SKM-1 (cell line): Measurements from ENCODE around the gene BIN1.

Experiments used
- DNase-seq: peaks from one replicate; lab custom pipeline; 2025; ENCODE audit not compliant: unreplicated experiment; lab: John Stamatoyannopoulos, UW

Gene BIN1

DNA sequence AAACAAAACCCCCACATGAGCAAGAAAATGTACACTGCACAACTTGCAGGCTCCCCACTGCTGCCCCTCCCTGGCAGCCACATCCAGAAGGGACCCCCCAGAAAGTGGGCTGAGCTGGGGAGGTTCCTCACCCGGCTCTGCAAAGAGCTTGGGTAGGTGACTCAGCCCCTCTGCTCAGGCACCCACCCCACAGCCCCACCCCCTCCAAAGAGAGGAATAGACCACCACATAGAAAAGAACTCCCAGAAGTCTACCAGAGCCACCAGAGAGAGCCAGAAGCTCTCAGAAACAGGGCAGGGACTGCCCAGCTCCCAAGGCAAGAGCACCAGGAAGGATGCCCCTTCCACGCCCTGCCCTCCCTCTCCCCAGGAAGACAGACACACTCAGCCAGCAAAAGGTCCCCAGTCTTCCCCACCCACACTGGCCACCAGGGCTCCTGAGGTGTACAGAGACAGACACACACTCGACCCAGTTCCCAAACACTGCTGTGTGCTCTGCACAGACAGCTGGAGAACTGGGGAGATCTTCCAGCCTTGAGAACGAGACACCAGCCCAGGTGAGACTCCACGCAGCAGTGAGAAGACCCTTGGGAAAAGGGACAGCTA lies 28.2 kb downstream of the BIN1 start:
- no peak for DNase-seq

DNA sequence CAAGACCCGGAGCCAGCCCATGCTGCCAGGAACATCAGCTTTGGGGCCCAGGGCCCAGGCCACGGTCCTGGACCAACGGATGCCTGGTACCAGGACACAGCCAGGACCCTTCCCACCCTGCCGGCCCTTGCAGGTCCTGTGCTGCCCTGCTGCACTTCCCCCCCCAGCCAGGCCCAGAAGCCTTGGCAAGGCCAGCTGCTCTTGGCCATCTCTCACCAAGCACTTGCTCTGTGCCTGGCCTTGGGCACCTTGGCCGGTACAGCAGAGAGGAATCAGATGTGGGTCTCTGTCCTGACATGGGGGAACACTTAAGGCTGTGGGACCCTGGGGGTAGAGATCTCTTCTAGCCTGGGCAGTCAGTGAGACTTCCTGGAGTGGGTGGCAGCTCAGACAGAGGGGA lies 28.9 kb downstream of the BIN1 start:
- DNase-seq, result no peak

DNA sequence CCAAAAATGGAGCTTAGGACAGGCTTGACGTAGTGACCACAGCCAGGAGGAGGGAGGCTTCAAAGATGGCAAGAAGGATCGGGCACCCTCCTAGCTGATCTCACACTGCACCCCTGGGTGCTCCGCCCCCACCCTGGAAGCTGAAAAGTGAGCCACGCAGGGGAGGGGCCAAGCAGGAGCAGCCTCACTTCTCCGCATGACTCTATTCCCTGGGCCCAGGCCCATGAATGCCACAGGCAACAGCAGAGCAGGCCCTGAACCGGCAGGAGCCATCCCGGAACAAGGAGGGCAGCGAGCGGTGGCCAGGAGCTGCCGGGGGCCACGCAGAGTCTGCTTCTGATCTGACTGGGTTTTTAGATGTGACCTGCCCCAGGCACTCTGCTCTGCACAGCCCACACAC lies 30.0 kb downstream of the BIN1 start:
- no peak for DNase-seq

DNA sequence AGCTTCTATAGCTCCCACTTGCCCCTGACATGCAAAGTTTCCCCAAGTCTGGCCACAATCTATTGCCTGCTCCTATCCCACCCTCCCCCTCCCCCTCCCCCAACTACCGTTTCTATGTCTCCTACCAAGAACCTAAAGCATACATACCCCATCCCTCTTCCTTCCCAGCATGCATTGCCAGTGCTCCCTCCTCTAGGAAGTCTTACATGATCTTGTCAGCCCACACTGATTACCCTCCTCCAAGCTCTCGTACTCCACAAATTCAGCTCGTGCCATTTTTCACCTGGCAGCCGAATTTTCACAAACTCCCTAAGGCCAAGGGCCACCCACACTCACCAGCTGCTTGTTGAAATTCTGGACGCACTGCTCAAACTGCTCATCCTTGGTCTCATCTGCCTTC lies 30.7 kb downstream of the BIN1 start:
- DNase-seq, result no peak

DNA sequence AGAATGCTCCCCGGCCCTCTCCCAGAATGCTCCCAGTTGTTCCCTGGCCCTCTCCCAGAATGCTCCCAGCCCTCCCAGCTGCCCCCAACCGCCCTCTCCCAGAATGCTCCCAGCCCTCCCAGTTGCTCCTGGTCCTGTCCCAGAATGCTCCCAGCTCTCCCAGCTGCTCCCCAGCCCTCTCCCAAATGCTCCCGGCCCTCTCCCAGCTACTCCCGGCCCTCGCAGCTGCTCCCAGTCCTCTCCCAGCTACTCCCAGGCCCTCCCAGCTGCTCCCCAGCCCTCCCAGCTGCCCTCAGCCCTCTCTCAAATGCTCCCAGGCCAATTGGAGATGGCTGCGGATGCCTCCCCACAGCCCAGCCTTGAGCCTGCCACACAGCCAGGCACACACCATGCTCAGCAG lies 31.1 kb downstream of the BIN1 start:
- no peak for DNase-seq

DNA sequence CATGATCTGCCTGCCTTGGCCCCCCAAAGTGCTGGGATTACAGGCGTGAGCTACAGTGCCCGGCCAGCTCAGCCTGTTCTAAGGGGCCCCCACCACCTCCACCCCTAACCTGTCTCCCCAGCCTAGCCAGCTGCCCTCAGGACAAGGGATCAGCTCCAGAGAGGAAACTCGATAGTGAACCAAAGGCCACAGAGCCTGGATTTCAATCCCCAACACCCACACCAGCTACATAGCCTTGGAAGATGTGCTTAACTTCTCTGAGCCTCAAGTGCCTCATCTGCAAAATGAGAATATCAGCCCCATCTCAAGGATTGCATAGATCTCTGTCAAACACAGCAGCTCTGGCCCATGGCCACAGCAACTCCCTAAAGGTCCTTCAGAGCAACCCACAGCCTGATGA lies 32.0 kb downstream of the BIN1 start:
- DNase-seq, result no peak

DNA sequence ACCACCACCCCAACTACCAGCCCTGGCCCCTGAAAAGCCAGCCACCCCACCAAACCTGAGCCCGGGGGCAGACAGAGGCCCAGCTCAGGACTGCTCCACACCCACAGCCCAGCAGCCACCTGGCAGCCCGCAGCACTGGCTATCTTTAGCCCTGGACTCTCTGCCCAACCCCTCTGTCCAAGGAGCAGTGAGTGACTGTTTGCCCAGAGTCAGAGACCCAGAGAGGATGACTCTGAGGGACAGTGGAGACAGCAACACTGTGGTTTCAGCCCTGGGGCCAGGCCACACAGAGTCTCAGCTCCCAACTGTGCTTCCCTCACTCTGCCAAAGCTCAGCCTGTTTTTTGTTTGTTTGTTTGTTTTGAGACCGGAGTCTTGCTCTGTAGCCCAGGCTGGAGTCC lies 32.6 kb downstream of the BIN1 start:
- DNase-seq, result no peak

DNA sequence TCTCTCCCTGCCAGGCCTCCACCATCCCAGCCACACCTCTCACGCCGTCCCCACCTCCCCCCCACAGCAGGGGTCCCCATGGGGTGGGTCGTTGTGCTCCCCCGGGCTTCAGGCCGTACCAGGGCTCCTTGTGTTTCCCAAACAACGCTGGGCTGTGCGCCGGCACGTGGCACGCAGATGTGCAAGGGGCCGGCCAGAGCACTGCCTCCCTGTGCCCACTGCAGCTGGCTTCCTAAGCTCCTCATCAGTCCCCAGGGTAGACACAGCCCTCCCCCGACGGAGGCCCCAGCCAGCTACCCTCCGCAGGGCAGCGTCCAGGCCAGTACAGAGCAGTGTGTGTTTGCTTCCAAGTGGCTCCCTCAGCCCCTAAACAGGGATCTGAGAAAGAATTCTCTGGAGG lies 34.0 kb downstream of the BIN1 start:
- no peak for DNase-seq

DNA sequence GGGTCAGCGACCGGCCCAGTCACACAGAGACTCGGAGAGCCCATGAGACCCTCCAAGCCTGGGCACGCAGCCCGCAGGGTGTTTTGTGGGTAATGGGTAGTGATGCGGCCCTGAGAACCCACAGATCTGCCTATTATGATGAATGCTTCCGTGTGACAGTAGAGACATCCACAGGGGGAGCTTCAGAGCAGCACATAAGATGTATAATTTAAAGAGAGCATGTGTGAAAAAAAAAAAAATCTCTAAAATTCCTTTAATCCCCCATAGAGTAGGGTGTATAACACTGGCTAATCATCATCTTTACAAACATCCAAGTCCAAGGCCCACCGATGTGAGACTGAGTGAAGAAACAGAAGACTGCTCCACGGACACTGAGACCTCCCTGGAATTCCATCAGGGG lies 34.6 kb downstream of the BIN1 start:
- no peak for DNase-seq

DNA sequence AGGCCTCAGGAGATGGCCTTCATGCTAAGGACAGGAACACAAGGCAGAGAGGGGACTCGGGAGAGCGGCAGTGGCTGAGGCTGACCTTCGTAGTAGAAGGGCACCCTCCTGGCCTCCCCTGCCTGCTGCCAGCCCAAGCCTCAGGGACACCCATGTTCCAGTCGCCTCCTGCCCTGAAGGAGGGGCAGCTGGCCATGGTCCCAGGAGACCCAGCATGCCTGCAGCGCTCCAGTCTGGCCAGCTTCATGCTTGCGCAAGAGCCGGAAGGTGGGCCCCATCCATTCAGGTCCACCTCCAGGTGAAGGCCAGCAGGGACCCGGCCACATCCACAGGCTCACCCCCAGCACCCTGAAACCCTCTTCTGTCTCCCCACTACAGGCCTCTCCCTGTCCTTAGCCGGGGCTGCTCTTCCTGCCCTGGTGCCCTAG lies 35.0 kb downstream of the BIN1 start:
- no peak for DNase-seq

DNA sequence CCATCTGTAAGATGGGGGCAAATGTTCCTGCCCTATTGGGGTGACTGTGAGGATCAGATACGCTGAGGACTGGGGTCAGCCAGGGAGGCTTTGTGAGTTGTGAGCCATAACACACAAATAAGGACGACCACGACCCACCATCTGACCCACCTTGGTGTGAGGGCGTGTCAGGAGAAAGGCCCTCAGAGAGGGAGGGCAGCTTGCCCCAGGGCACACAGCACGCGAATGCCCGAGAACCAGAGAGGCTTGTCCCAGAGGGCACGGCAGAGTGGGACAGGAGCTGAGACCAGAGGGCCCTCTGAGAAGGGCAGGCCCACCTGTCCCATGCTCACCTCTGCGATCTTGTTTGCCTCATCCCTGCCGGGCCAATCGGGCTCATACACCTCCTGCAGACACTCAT lies 36.7 kb downstream of the BIN1 start:
- no peak for DNase-seq

DNA sequence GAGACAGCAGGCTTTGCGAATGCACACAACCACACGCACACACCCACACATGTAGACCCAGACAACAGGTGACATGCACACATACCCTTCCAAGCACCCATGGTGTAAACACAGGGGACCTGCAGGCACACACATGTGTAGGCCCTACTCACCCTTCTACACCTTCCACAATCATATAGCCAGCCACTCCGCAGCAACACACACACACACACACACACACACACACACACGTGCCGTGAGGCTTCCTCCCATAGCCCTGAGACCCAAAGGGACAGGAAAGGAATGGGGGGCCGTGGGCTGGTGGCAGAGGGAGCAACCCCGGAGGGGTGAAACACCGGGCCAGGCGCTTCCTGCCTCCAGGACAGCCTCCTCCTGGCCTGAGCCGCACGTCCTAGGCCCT lies 37.4 kb downstream of the BIN1 start:
- DNase-seq, result no peak

DNA sequence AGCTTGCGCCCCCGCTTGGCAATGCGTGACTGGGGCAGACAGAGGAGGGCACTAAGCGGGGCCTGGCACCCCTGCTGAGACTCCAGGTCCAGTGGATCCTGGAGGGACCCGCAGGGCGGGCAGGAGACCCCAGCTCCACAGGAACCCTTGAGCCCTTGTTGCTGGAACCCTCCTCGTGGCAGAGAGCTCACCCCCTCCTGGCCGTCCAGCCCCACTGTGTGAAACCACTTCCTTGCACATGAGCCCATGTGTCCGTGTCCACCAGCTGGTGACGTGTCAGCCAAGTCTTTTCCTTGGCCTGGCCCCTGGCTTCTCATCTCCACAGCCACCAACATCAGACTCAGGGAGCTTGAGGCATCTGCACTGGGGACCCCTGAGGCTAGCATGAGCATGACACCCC lies 38.0 kb downstream of the BIN1 start:
- no peak for DNase-seq

DNA sequence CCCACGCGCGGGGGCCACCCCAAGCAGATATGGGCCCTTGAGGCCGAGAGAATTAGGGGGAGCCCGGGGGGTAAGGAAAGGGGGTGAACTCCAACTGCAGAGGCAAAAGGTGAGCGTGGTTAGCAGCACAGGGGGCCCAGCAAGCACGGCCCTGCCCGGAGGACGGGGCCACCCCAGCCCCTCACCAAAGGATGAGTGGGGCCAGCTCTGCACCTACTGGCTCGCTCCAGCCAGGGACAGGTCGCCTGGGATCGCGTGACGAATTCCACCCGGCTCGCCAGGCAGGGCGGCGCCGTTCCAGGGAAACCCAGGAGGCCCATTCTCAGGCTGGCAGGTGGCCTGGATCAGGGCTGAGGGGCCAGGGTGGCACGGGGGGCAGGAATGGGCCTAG lies 38.6 kb downstream of the BIN1 start:
- no peak for DNase-seq

DNA sequence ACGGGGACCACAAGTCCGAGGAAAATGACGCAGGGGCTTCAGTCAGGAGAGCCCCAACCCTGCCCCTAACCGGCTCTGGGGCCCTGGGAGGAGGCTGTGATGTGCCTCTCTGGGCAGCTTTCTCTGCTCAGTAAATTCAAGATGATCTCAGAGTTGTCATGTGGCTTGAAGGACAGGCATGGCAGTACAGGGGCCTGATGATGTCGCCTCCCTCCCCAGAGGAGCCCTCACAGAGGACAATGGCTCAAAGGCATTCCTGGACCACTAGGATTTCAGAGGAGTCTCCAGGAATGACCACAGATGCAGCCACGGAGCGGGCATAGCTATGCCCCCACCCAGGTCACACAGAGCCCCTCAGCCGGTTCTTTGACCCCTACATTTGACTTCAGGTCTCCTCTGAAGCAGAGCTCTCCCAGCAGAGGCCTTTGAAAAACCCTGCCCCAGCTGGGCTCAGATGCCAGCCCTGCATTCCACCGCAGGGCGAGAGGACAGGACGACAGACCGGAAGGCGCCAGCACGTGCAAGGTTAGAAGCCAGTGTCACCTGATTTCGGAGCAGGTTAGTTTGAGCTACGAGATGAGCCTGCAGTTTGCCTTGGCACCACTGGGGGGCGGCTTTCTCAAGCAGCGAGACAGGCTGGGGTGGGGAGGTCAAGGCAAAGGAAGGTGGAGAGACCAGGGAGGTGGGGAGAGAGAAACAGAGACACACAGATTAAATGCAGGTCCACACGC lies 39.2 kb downstream of the BIN1 start:
- peak; percentile 34 for DNase-seq

DNA sequence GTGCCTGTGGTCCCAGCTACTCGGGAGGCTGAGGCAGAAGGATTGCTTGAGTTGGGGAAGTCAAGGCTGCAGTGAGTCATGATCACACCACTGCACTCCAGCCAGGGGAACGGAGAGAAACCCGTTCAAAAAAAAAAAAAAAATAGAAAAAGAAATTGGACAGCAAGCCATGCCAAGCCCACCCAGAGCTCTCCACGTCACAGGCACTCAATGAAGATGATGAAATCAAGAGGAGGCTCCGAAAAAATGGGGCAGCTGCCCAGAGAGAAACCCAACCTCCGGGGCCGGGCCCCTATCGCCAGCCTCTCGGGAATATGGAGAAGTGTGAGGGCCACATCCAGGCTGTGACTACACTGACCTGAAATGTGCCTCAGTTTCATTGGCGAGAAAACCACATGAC lies 40.0 kb downstream of the BIN1 start:
- no peak for DNase-seq

DNA sequence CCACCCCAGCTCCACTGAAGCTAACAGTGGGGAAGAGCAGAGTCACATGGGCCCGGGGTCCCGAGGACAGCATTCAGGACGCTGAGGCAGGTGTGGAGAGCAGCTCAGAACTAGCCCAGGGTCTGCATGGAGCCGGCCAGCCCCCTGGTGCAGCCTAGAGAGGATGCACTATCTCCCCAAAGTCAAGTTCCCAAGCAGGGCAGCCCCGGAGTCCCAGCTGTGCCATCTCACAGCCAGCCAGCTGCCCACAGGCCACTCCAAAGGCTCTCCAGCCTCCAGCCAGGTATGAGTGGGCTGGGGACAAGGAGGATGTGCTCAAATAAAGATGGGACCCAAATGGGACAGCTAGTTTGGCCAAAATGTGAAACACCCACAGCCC lies 41.0 kb downstream of the BIN1 start:
- DNase-seq, result no peak

DNA sequence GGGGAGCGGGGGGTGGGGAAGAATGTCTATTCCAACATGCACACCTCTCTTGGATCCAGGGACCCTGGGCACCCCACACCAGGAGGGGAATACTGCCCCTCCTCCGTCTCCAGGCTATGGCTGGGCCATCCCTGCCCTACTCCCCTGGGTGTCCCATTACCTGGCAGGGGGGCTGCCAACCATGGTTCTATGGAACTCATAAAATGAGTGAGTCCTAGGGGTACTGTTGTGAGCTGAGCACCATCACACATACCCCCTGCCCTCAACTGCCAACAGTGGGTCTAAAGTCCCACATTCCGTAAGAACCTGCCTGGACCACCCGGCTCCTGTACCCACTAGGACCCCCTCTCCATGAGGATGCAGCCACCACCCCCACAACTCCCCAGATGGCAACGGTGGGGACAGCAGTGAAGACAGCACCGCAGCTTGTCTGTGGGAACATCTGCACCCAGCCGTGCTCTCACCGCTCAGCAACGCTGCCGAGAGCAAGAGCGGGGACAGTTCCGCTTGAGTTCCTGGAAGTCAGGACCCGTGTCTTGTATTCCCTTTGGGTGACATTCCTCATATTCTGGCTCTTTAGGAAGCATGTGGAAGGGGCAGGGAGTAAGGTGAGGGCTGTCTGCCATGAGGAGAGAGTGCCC lies 41.5 kb downstream of the BIN1 start:
- DNase-seq, result no peak

DNA sequence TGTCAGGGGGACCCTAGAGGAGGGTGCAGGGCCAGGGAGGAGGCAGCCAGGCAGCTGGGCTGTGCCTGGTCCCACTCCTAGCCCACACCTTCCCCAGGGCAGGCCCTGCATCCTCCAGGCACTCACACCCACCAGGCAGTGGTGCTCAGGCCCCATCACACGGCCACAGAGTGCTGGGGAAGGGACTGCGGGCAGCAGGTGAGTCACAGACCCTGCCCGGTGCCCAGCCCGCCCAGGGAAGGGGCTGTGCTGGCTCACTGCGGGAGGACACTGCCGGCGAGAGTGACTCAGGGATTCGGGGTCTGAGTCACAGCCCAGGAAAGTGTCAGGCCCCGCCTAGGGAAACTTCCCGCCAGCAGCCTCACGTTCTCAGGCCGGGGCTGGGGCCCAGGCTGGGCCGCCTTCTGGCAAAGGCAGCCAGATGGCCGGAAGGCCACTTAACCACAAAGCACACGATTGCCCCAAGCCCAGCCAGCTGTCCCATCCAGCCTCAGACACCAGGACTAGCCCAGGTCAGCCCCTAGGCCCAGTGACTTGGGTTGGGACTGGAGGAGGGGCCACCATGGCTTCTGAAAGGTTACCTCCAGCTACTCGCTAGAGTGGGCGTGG lies 42.2 kb downstream of the BIN1 start:
- DNase-seq, result peak; percentile 84

DNA sequence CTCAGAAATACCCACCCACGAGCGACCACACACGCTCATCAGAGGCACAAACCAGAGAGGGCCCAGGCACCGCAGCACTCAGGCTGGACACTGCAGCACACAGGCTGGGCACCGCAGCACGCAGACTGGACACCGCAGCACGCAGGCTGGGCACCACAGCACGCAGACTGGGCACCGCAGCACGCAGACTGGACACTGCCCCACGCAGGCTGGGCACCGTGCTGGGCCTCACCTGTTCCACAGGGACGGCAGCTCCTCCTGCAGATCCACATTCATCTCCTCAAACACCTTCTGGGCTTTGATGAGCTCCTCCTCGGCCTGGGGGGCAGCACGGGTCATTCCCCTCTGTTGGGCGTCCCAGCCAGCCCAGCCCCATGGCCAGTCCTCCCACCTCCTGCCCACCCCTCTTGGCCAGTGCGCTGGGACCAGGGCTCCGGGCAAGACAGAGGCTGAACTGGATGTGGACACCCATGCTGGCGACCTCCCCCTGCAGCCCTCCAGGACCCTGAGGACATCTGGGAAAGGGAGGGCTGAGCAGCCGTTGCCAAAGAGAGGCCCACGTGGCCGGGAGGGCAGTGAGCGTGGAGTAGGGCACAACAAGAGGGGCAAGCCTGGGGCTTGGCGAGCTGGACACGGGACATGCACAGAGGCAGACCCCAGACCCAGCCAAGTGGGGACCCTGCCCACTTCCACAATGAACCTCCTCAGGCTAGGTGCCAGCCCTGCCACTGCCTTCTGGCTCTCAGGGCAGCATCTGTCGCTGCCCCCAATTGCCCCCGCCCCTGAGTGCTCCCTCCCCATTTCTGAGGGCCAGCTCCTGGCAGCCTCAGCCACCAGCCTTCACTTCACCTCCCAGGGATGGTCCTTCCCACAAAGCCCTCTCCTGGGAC lies 43.0 kb downstream of the BIN1 start:
- DNase-seq, result no peak
